Measurements from ENCODE around the gene ANKRD66. TPM values are rescaled to one million over a fixed set of nuclear protein-coding genes. Genes with fewer than 3 reads are reported as not detected.

ANKRD66 gene
- total and polyA plus RNA-seq, 2 of the 4 experiments (the other 2 are of a cell fraction): not detected

DNA sequence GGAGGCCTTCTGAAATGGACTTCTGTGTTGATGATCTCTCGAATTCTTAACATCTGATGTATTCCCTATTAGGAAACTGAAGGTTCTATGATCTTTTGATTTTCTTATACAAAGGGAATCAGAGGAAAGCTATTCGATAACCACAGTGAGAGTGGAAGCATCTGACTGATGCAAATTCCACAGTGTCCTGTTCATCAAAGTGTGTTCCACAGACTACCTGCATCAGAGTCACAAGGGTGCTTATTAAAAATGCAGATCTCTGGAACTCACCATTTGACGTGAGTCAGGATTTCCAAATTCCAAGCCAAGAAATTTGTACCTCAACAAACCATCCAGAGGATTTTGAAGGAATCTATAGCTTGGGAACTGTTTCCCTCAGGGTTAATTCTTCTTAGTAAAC is 42.1 kb downstream of the ANKRD66 start:
- H3K18ac ChIP-seq (ENCODE audit: low read depth, low read length): no peak overlapping the region

More for the DNA sequence above, 42.1 kb downstream of the ANKRD66 start:
- no peak overlapping the region for H3K4me3 ChIP-seq (ENCODE audit: insufficient read depth, low read depth, low read length)
- H2BK15ac ChIP-seq (ENCODE audit: low read depth, low read length): no peak overlapping the region
- no peak overlapping the region for H3K4me2 ChIP-seq (ENCODE audit: low read depth, low read length)
- intact Hi-C loops (cut with micrococcal nuclease) (loop anchor here (10.0 kb wide), 1 partner anchor 564 kb away; no protein-coding TSS in a partner anchor), dilution Hi-C loops (cut with HindIII; ENCODE audit: low sequenced_read_pairs, unreplicated experiment) (no loop called here), in situ Hi-C loops (cut with MboI; ENCODE audit: low sequenced_read_pairs) (loop anchor here (25.0 kb wide), 1 partner anchor 376 kb away; no protein-coding TSS in a partner anchor)
- no peak overlapping the region for H4K91ac ChIP-seq (ENCODE audit: insufficient read depth, low read depth, low read length)
- no peak overlapping the region for H4K8ac ChIP-seq (ENCODE audit: low read depth in 2 of 2, low read length in 2 of 2)
- CTCF ChIA-PET: no interaction called here
- H2AK9ac ChIP-seq (replicated peaks; ENCODE audit: low read depth, low read length, poor library complexity): no peak overlapping the region
- no TSS peak for BruUV-seq (replicated peaks)
- no peak overlapping the region for H4K5ac ChIP-seq (ENCODE audit: low read depth, low read length)
- H3K9ac ChIP-seq (ENCODE audit: low read depth, low read length): no peak overlapping the region
- no peak overlapping the region for H3K4ac ChIP-seq (ENCODE audit: low read depth, low read length)
- H3K9me1 ChIP-seq (ENCODE audit: insufficient read depth, low read length): no peaks in the 10 kb centered on the region
- no peak overlapping the region for H2AK5ac ChIP-seq (ENCODE audit: low read depth, low read length)
- no peaks in the 10 kb centered on the region for H4K20me1 ChIP-seq (ENCODE audit: insufficient read depth, low read length)
- TF ChIP-seq RFX5 (IDR thresholded peaks at IDR 0.05; ENCODE audit: low read depth, low read length) (no peak), NFE2L2 (IDR thresholded peaks at IDR 0.05; ENCODE audit: low read depth, low read length) (no peak), SMC3 (IDR thresholded peaks at IDR 0.05; ENCODE audit: low read depth, low read length) (no peak), CHD1 (IDR thresholded peaks at IDR 0.05; ENCODE audit: low read depth, low read length) (no peak), MAFK (IDR thresholded peaks at IDR 0.05; ENCODE audit: low read depth, low read length) (no peak), CEBPB (IDR thresholded peaks at IDR 0.05; ENCODE audit: low read depth, low read length) (no peak), CTCF (conservative IDR thresholded peaks at IDR 0.05; ENCODE audit: low read depth, low read length) (no peak)
- ATAC-seq (ENCODE audit: low read depth): no peak
- POLR2A ChIA-PET (ENCODE audit: unreplicated experiment): no interaction called here
- no peak for DNase-seq
- no peak overlapping the region for H2AFZ ChIP-seq (replicated peaks; ENCODE audit: low read length, poor library complexity)
- H3K27ac ChIP-seq (ENCODE audit: insufficient read depth, low read length): no peak overlapping the region
- H3K79me1 ChIP-seq (ENCODE audit: low read depth in 1 of 2, low read length in 2 of 2): no peaks in the 10 kb centered on the region
- no peak overlapping the region for H2BK5ac ChIP-seq (ENCODE audit: low read depth, low read length, poor library complexity, severe bottlenecking)
- H3K23ac ChIP-seq (ENCODE audit: low read depth, low read length): no peak overlapping the region
- H3K4me1 ChIP-seq (ENCODE audit: control insufficient read depth, insufficient read depth, low read length): no peaks in the 10 kb centered on the region
- no peak overlapping the region for H2BK20ac ChIP-seq (ENCODE audit: low read depth, low read length)
- no peak overlapping the region for H2BK120ac ChIP-seq (ENCODE audit: low read depth, low read length)
- no CpG with 5 or more reads among the region's 3 CpGs for WGBS, 2 experiments (ENCODE audit: extremely low coverage in 2 of 2, insufficient read length in 1 of 2)
- no peak overlapping the region for H3K56ac ChIP-seq (ENCODE audit: extremely low read depth, insufficient read depth, low read length)
- no peaks in the 10 kb centered on the region for H3K36me3 ChIP-seq (ENCODE audit: control insufficient read depth, insufficient read depth, low read length)
- no peaks in the 10 kb centered on the region for H3K9me3 ChIP-seq (ENCODE audit: control insufficient read depth, insufficient read depth, low read length)
- H3K14ac ChIP-seq (replicated peaks; ENCODE audit: low read depth, low read length): no peak overlapping the region
- H3K27me3 ChIP-seq (ENCODE audit: control insufficient read depth, insufficient read depth, low read length): no peaks in the 10 kb centered on the region
